Mucosa of stomach (tissue), 1 donor: ENCODE data around the gene MOB4.

ENCODE experiments used
- H3K27me3 ChIP-seq: one replicate; pipeline ENCODE4 v1.7.0; 2013; ENCODE audit warnings: mild to moderate bottlenecking, low read length; ENCODE audit not compliant: control insufficient read depth, insufficient read depth
- H3K36me3 ChIP-seq: one replicate; pipeline ENCODE4 v1.7.0; 2013; ENCODE audit warnings: low read length; ENCODE audit not compliant: control insufficient read depth, insufficient read depth
- H3K4me1 ChIP-seq: one replicate; pipeline ENCODE4 v1.7.0; 2013; ENCODE audit warnings: mild to moderate bottlenecking, low read length; ENCODE audit not compliant: control insufficient read depth, insufficient read depth
- H3K4me3 ChIP-seq: one replicate; pipeline ENCODE4 v1.7.0; 2013; ENCODE audit warnings: low read length
- H3K9ac ChIP-seq: one replicate; pipeline ENCODE4 v1.7.0; 2013; ENCODE audit warnings: mild to moderate bottlenecking, low read length, moderate library complexity
- H3K9me3 ChIP-seq: one replicate; pipeline ENCODE4 v1.7.0; 2013; ENCODE audit warnings: mild to moderate bottlenecking, low read length, moderate library complexity; ENCODE audit not compliant: control insufficient read depth
- donor health status: Pancreatic carcinoma.

MOB4 gene

DNA sequence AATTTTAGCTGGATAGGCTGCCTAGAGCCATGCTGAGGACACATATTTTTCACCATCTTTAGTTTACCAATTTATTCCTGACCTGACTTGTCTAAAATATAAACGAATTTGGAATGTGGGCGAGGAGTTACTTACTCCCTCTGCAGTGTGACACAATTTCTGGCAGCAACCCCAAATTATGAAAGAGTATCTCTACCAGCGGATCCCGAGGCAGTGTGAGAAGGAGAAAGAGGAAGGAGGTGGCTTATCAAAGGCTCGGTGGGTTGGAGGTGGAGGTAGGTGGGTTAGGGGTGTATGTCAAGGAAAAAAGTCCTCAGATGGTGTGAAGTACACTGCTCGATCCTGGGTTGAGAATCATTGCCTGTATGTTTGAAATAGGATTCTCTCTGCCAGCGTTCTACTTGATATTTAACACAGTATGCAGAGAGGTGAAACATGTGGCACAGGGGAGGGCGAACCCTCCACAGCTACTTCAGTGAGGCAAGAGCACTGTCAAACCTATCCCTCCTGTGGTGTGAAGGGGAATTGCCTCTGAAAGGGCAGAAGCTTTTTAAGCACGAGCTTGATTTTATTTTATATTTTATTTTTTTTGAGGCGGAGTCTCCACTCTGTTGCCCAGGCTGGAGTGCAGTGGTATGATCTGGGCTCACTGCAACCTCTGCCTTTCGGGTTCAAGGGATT, 83.6 kb downstream of the MOB4 start:
- Histone ChIP-seq H3K27me3 (no peaks in the 10 kb centered on the region), H3K4me3 (no peak overlapping the region), H3K36me3 (no peaks in the 10 kb centered on the region), H3K9me3 (no peaks in the 10 kb centered on the region), H3K4me1 (no peaks in the 10 kb centered on the region), H3K9ac (no peak overlapping the region)

DNA sequence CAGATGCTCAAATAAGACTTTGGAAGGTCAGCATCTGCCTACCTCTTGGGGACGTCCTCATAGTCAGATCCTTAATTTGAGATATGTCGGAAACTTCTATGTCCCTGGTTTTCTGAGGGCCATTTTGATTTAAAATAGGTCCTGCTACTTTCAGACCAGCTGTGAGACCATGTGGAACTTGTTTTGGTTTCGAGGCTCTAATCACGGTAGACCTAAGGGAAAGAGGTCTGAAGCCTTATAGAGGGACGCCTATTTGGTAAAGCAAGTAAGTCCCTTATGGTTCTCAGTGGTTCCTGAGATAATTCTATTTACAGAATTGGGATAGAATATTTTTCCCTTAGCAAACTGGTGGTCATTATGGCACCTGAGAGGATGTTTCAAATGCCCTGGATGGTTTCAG, 84.4 kb downstream of the MOB4 start:
- Histone ChIP-seq H3K9me3 (no peaks in the 10 kb centered on the region), H3K27me3 (no peaks in the 10 kb centered on the region), H3K4me3 (no peak overlapping the region), H3K36me3 (no peaks in the 10 kb centered on the region), H3K4me1 (no peaks in the 10 kb centered on the region), H3K9ac (no peak overlapping the region)

DNA sequence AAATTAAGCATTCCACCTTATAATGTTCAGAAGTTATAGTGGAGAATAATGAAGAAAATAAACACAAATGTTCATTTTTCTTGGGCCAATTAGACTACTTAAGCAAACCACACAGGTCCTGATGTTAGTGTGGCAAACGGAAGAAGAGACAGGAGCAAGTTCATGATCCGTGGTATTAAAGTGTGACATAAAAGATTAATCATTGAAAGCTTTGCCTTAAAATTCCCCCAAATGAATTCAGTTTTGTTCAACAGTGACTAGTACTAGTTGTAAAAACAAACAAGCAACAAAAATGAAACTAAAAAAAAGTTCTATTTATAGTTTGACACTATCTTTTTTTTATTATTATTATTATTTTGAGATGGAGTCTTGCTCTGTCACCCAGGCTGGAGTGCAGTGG, 85.9 kb downstream of the MOB4 start:
- H3K4me3 ChIP-seq = no peak overlapping the region
- H3K9ac ChIP-seq = no peak overlapping the region
- H3K4me1 ChIP-seq = no peaks in the 10 kb centered on the region
- H3K9me3 ChIP-seq = no peaks in the 10 kb centered on the region
- no peaks in the 10 kb centered on the region for H3K36me3 ChIP-seq
- no peaks in the 10 kb centered on the region for H3K27me3 ChIP-seq
